ENCODE results near the gene CNDP1.

Gene CNDP1

DNA sequence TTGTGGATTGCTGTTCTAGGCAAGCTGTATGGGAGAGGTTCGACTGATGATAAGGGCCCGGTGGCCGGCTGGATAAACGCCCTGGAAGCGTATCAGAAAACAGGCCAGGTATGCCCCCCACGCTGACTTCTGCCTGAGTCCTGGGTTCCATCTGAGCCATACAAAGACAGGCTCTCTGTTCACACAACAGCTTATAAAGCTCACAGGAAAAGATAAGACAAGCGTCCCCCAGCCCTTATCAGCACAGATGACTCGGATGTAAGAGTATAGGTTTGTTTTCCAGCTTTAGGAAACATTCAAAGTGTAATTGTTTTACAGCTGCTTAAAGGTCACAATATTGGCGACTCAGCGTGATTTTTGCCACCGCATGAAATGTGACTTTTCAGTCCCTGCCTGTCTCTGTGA lies 25.5 kb upstream of the CNDP1 start:
- H3K9me3 ChIP-seq (ENCODE audit: severe bottlenecking) = no peaks in the 10 kb centered on the region
- no peak overlapping the region for H3K27ac ChIP-seq (ENCODE audit: poor library complexity, severe bottlenecking)
- TF ChIP-seq CTCF (IDR thresholded peaks at IDR 0.05; ENCODE audit: poor library complexity, severe bottlenecking) = no peak
- DNase-seq (ENCODE audit: low spot score) = no peak
- H3K4me3 ChIP-seq (ENCODE audit: severe bottlenecking) = no peak overlapping the region
- no peaks in the 10 kb centered on the region for H3K27me3 ChIP-seq (ENCODE audit: insufficient read depth, poor library complexity, severe bottlenecking)
- ATAC-seq (ENCODE audit: low read depth) = no peak
- peaks cover 89% of the 10 kb centered on the region for H3K36me3 ChIP-seq (ENCODE audit: low read depth)
- no peaks in the 10 kb centered on the region for H3K4me1 ChIP-seq (ENCODE audit: insufficient read depth, poor library complexity, severe bottlenecking)

- Histone ChIP-seq H3K27me3 (ENCODE audit: insufficient read depth, poor library complexity, severe bottlenecking) (no peaks in the 10 kb centered on the region), H3K4me1 (ENCODE audit: insufficient read depth, poor library complexity, severe bottlenecking) (no peaks in the 10 kb centered on the region), H3K4me3 (ENCODE audit: severe bottlenecking) (no peak overlapping the region), H3K36me3 (ENCODE audit: low read depth) (peaks cover 86% of the 10 kb centered on the region), H3K27ac (ENCODE audit: poor library complexity, severe bottlenecking) (no peak overlapping the region), H3K9me3 (ENCODE audit: severe bottlenecking) (no peaks in the 10 kb centered on the region)
- TF ChIP-seq CTCF (IDR thresholded peaks at IDR 0.05; ENCODE audit: poor library complexity, severe bottlenecking) = no peak
- no peak for ATAC-seq (ENCODE audit: low read depth)
- no peak for DNase-seq (ENCODE audit: low spot score)
Observed at GRCh38 chr18:74509856-74510769, 24.2 kb upstream of the CNDP1 start.

DNA sequence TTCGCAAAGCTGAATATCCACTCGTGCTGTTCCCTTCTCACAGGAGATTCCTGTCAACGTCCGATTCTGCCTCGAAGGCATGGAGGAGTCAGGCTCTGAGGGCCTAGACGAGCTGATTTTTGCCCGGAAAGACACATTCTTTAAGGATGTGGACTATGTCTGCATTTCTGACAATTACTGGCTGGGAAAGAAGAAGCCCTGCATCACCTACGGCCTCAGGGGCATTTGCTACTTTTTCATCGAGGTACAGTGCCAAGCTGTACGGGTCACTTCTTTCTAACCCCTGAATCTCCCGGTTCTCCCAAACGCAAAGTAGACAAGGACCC lies 23.6 kb upstream of the CNDP1 start:
- H3K27me3 ChIP-seq (ENCODE audit: insufficient read depth, poor library complexity, severe bottlenecking) = no peaks in the 10 kb centered on the region
- no peak for DNase-seq (ENCODE audit: low spot score)
- ATAC-seq (ENCODE audit: low read depth) = no peak
- H3K27ac ChIP-seq (ENCODE audit: poor library complexity, severe bottlenecking) = no peak overlapping the region
- TF ChIP-seq CTCF (IDR thresholded peaks at IDR 0.05; ENCODE audit: poor library complexity, severe bottlenecking) = no peak
- no peaks in the 10 kb centered on the region for H3K9me3 ChIP-seq (ENCODE audit: severe bottlenecking)
- no peak overlapping the region for H3K4me3 ChIP-seq (ENCODE audit: severe bottlenecking)
- peaks cover 85% of the 10 kb centered on the region for H3K36me3 ChIP-seq (ENCODE audit: low read depth)
- H3K4me1 ChIP-seq (ENCODE audit: insufficient read depth, poor library complexity, severe bottlenecking) = no peaks in the 10 kb centered on the region

- Histone ChIP-seq H3K36me3 (ENCODE audit: low read depth) (peaks cover 83% of the 10 kb centered on the region), H3K27ac (ENCODE audit: poor library complexity, severe bottlenecking) (no peak overlapping the region), H3K4me1 (ENCODE audit: insufficient read depth, poor library complexity, severe bottlenecking) (no peaks in the 10 kb centered on the region), H3K27me3 (ENCODE audit: insufficient read depth, poor library complexity, severe bottlenecking) (no peaks in the 10 kb centered on the region), H3K4me3 (ENCODE audit: severe bottlenecking) (no peak overlapping the region), H3K9me3 (ENCODE audit: severe bottlenecking) (no peaks in the 10 kb centered on the region)
- ATAC-seq (ENCODE audit: low read depth) = no peak
- no peak for DNase-seq (ENCODE audit: low spot score)
- no peak for TF ChIP-seq CTCF (IDR thresholded peaks at IDR 0.05; ENCODE audit: poor library complexity, severe bottlenecking)
Observed at GRCh38 chr18:74511823-74512222, 22.5 kb upstream of the CNDP1 start.
